ENCODE measurements around the gene MARCHF3.
"Not testable (repeated sequence)": the region's sequence is repeated elsewhere in the genome, so short reads cannot be mapped to it uniquely, and the experiment has no call there.

Gene MARCHF3

GRCh38 chr5:127028822-127029457 is 1.4 kb downstream of the MARCHF3 start:
- no peak overlapping the region for H3K27ac ChIP-seq
- TF ChIP-seq ZFX (IDR thresholded peaks at IDR 0.05) (no peak), CTCF (conservative IDR thresholded peaks at IDR 0.05) (no peak)

GRCh38 chr5:127027539-127027938 is 2.8 kb downstream of the MARCHF3 start:
- TF ChIP-seq ZFX (IDR thresholded peaks at IDR 0.05) (no peak), CTCF (conservative IDR thresholded peaks at IDR 0.05) (no peak)
- H3K27ac ChIP-seq = no peak overlapping the region

GRCh38 chr5:127026166-127026565 is 4.2 kb downstream of the MARCHF3 start:
- no peak overlapping the region for H3K27ac ChIP-seq
- TF ChIP-seq CTCF (conservative IDR thresholded peaks at IDR 0.05) = no peak
- no peak for TF ChIP-seq ZFX (IDR thresholded peaks at IDR 0.05)

- no peak overlapping the region for H3K27ac ChIP-seq
- no peak for TF ChIP-seq ZFX (IDR thresholded peaks at IDR 0.05)
- no peak for TF ChIP-seq CTCF (conservative IDR thresholded peaks at IDR 0.05)
These were observed 4.9 kb downstream of the MARCHF3 start for GRCh38 chr5:127025467-127025866.

- H3K27ac ChIP-seq = no peak overlapping the region
- TF ChIP-seq CTCF (conservative IDR thresholded peaks at IDR 0.05) (no peak), ZFX (IDR thresholded peaks at IDR 0.05) (no peak)
These were observed 5.5 kb downstream of the MARCHF3 start for GRCh38 chr5:127024821-127025220.

- not testable (repeated sequence) for H3K27ac ChIP-seq
These were observed 6.7 kb downstream of the MARCHF3 start for GRCh38 chr5:127023552-127024191.

GRCh38 chr5:127022846-127023245 is 7.5 kb downstream of the MARCHF3 start:
- H3K27ac ChIP-seq = no peak overlapping the region
- TF ChIP-seq ZFX (IDR thresholded peaks at IDR 0.05) (no peak), CTCF (conservative IDR thresholded peaks at IDR 0.05) (no peak)

GRCh38 chr5:127019928-127020327 is 10.4 kb downstream of the MARCHF3 start:
- no peak overlapping the region for H3K27ac ChIP-seq

GRCh38 chr5:127016722-127017121 is 13.6 kb downstream of the MARCHF3 start:
- not testable (repeated sequence) for H3K27ac ChIP-seq

More at GRCh38 chr5:127019928-127020327, 10.4 kb downstream of the MARCHF3 start:
- no peak for TF ChIP-seq CTCF (conservative IDR thresholded peaks at IDR 0.05)
- no peak for TF ChIP-seq ZFX (IDR thresholded peaks at IDR 0.05)

Data from C4-2B (cell line).